HepG2 (cell line): Measurements from ENCODE around the gene PODN.

Source experiments
- EP300 ChIP-seq, 3 experiments: sonication (generic) in 1 of 3; formaldehyde crosslinking in 1 of 3; IDR thresholded peaks; 2 replicates each; pipeline versions ENCODE4 v1.5.1 to v1.6.1; 2011 to 2020; ENCODE audit warnings: low read depth in 2 of 3, low read length in 2 of 3, borderline replicate concordance in 1 of 3, improper control_type of control experiment in 1 of 3, mild to moderate bottlenecking in 1 of 3, missing genetic modification reagents in 1 of 3, moderate library complexity in 1 of 3
- FOXK2 ChIP-seq: fragments of 450-650 bp; IDR thresholded peaks from 2 replicates; pipeline ENCODE4 v1.6.1; 2016
- HNRNPL ChIP-seq: fragments of 200-400 bp; formaldehyde crosslinking; IDR thresholded peaks from 2 replicates; pipeline ENCODE4 v1.6.1; 2017; ENCODE audit warnings: mild to moderate bottlenecking, low read depth, low read length
- KDM5A ChIP-seq: fragments of 200-600 bp; sonication (generic); IDR thresholded peaks from 2 replicates; pipeline ENCODE4 v1.7.0; 2018; ENCODE audit warnings: antibody characterized with exemption, mild to moderate bottlenecking, low read length, borderline replicate concordance
- WIZ ChIP-seq: sonication (generic); formaldehyde crosslinking; IDR thresholded peaks from 2 replicates; pipeline ENCODE4 v1.5.1; 2020; ENCODE audit warnings: mild to moderate bottlenecking, missing genetic modification reagents
- ZNF335 ChIP-seq: sonication (generic); formaldehyde crosslinking; IDR thresholded peaks from 2 replicates; pipeline ENCODE4 v1.4.0; 2020; ENCODE audit warnings: missing genetic modification reagents
- ZNF451 ChIP-seq: sonication (generic); formaldehyde crosslinking; IDR thresholded peaks from 2 replicates; pipeline ENCODE4 v1.5.0; 2020; ENCODE audit warnings: mild to moderate bottlenecking, missing genetic modification reagents
- TF ChIP-seq, protein P1 (sequence below): sonication (generic); formaldehyde crosslinking; IDR thresholded peaks from 2 replicates; pipeline ENCODE4 v1.5.0; 2020; ENCODE audit warnings: mild to moderate bottlenecking, missing genetic modification reagents, borderline replicate concordance
- TF ChIP-seq, protein P2 (sequence below): sonication (generic); formaldehyde crosslinking; IDR thresholded peaks from 2 replicates; pipeline ENCODE4 v1.5.0; 2020; ENCODE audit warnings: mild to moderate bottlenecking, missing genetic modification reagents, moderate library complexity
- TF ChIP-seq, protein P3 (sequence below): sonication (generic); formaldehyde crosslinking; IDR thresholded peaks from 2 replicates; pipeline ENCODE4 v1.5.1; 2020; ENCODE audit warnings: mild to moderate bottlenecking, missing genetic modification reagents, borderline replicate concordance

- TF ChIP-seq ZNF335 (CRISPR knock-in tag) (no peak), HNRNPL (peak; percentile 56; the same call in 1 of the 2 replicates), FOXK2 (no peak), EP300 (IDR thresholded peaks at IDR 0.05; ENCODE audit: low read depth in 2 of 2, low read length in 2 of 2) (no peak), EP300 (CRISPR knock-in tag; IDR thresholded peaks at IDR 0.05; ENCODE audit: borderline replicate concordance) (no peak), ZNF451 (CRISPR knock-in tag) (no peak), WIZ (CRISPR knock-in tag) (no peak), KDM5A (no peak)
- TF ChIP-seq, protein P1, sequence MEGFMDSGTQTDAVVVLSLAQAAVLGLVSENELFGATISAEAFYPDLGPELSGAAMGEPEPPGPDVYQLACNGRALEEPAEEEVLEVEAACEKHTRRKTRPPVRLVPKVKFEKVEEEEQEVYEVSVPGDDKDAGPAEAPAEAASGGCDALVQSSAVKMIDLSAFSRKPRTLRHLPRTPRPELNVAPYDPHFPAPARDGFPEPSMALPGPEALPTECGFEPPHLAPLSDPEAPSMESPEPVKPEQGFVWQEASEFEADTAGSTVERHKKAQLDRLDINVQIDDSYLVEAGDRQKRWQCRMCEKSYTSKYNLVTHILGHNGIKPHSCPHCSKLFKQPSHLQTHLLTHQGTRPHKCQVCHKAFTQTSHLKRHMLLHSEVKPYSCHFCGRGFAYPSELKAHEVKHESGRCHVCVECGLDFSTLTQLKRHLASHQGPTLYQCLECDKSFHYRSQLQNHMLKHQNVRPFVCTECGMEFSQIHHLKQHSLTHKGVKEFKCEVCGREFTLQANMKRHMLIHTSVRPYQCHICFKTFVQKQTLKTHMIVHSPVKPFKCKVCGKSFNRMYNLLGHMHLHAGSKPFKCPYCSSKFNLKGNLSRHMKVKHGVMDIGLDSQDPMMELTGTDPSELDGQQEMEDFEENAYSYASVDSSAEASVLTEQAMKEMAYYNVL (CRISPR knock-in tag) = no peak
- TF ChIP-seq, protein P2, sequence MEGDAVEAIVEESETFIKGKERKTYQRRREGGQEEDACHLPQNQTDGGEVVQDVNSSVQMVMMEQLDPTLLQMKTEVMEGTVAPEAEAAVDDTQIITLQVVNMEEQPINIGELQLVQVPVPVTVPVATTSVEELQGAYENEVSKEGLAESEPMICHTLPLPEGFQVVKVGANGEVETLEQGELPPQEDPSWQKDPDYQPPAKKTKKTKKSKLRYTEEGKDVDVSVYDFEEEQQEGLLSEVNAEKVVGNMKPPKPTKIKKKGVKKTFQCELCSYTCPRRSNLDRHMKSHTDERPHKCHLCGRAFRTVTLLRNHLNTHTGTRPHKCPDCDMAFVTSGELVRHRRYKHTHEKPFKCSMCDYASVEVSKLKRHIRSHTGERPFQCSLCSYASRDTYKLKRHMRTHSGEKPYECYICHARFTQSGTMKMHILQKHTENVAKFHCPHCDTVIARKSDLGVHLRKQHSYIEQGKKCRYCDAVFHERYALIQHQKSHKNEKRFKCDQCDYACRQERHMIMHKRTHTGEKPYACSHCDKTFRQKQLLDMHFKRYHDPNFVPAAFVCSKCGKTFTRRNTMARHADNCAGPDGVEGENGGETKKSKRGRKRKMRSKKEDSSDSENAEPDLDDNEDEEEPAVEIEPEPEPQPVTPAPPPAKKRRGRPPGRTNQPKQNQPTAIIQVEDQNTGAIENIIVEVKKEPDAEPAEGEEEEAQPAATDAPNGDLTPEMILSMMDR (CRISPR knock-in tag) = no peak
- TF ChIP-seq, protein P3, sequence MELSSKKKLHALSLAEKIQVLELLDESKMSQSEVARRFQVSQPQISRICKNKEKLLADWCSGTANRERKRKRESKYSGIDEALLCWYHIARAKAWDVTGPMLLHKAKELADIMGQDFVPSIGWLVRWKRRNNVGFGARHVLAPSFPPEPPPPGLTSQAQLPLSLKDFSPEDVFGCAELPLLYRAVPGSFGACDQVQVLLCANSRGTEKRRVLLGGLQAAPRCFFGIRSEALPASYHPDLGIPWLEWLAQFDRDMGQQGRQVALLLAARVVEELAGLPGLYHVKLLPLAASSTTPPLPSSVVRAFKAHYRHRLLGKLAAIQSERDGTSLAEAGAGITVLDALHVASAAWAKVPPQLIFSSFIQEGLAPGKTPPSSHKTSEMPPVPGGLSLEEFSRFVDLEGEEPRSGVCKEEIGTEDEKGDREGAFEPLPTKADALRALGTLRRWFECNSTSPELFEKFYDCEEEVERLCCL = no peak
Measured at GRCh38 chr1:53114090-53114489, 52.1 kb downstream of the PODN start.
